ENCODE measurements around the gene C5AR2. TPM values are rescaled to one million over a fixed set of nuclear protein-coding genes. Genes with fewer than 3 reads are reported as not detected.

Gene C5AR2
- polyA plus RNA-seq, 1 donor (not counting 4 experiments of a cell fraction or from before 2014, with no cell fraction given): not detected

GRCh38 chr19:47305309-47305751 lies 26.6 kb upstream of the C5AR2 start:
- no peak for TF ChIP-seq EZH2 (IDR thresholded peaks at IDR 0.05; ENCODE audit: low read length)
- peak; percentile 94 to 100 (median 95) for TF ChIP-seq CTCF (optimal IDR thresholded peaks at IDR 0.05 in 1 of 3, IDR thresholded peaks at IDR 0.05 in 1 of 3, conservative IDR thresholded peaks at IDR 0.05 in 1 of 3; ENCODE audit: extremely low read depth in 1 of 3, insufficient read depth in 2 of 3, low read length in 3 of 3)
- Histone ChIP-seq H3K27ac (ENCODE audit: control insufficient read depth, insufficient read depth, low read length) (no peak overlapping the region), H3K4me2 (ENCODE audit: control insufficient read depth, extremely low read depth, insufficient read depth, low read depth, low read length) (peak overlapping the region; percentile 76), H4K20me1 (ENCODE audit: control insufficient read depth, extremely low read depth, insufficient read depth, low read length) (no peaks in the 10 kb centered on the region), H2AFZ (ENCODE audit: control insufficient read depth, low read length) (peak overlapping the region; percentile 61), H3K9ac (ENCODE audit: control insufficient read depth, extremely low read depth, insufficient read depth, low read length) (no peak overlapping the region), H3K36me3 (ENCODE audit: control insufficient read depth in 2 of 2, extremely low read depth in 1 of 2, insufficient read depth in 2 of 2, low read length in 2 of 2) (no peaks in the 10 kb centered on the region), H3K27me3 (ENCODE audit: control insufficient read depth, extremely low read depth, insufficient read depth, low read length) (peaks cover 3% of the 10 kb centered on the region), H3K9me3 (ENCODE audit: control insufficient read depth, low read depth, low read length) (no peaks in the 10 kb centered on the region), H3K4me3 (ENCODE audit: control insufficient read depth in 2 of 3, extremely low read depth in 1 of 3, insufficient read depth in 2 of 3, low read depth in 1 of 3, low read length in 3 of 3) (no peak overlapping the region), H3K9me1 (ENCODE audit: control insufficient read depth, extremely low read depth, insufficient read depth, low read length) (no peaks in the 10 kb centered on the region), H3K4me1 (ENCODE audit: control insufficient read depth, extremely low read depth, insufficient read depth, low read length) (peaks cover 3% of the 10 kb centered on the region), H3K79me2 (ENCODE audit: control insufficient read depth, insufficient read depth, low read length) (no peaks in the 10 kb centered on the region)
- peak; percentile 71 for FAIRE-seq
- dilution Hi-C loops (cut with MboI; ENCODE audit: extremely low pct_ligation_motif_present, low sequenced_read_pairs): no loop called here
- DNase-seq (ENCODE audit: low read depth, low spot score): no peak

GRCh38 chr19:47306303-47306702 lies 25.7 kb upstream of the C5AR2 start:
- Histone ChIP-seq H3K4me1 (ENCODE audit: control insufficient read depth, extremely low read depth, insufficient read depth, low read length) (peaks cover 3% of the 10 kb centered on the region), H2AFZ (ENCODE audit: control insufficient read depth, low read length) (no peak overlapping the region), H3K79me2 (ENCODE audit: control insufficient read depth, insufficient read depth, low read length) (no peaks in the 10 kb centered on the region), H3K9me3 (ENCODE audit: control insufficient read depth, low read depth, low read length) (no peaks in the 10 kb centered on the region), H3K4me3 (ENCODE audit: control insufficient read depth in 2 of 3, extremely low read depth in 1 of 3, insufficient read depth in 2 of 3, low read depth in 1 of 3, low read length in 3 of 3) (no peak overlapping the region), H3K9me1 (ENCODE audit: control insufficient read depth, extremely low read depth, insufficient read depth, low read length) (no peaks in the 10 kb centered on the region), H4K20me1 (ENCODE audit: control insufficient read depth, extremely low read depth, insufficient read depth, low read length) (no peaks in the 10 kb centered on the region), H3K27ac (ENCODE audit: control insufficient read depth, insufficient read depth, low read length) (no peak overlapping the region), H3K36me3 (ENCODE audit: control insufficient read depth in 2 of 2, extremely low read depth in 1 of 2, insufficient read depth in 2 of 2, low read length in 2 of 2) (no peaks in the 10 kb centered on the region), H3K4me2 (ENCODE audit: control insufficient read depth, extremely low read depth, insufficient read depth, low read depth, low read length) (no peak overlapping the region), H3K27me3 (ENCODE audit: control insufficient read depth, extremely low read depth, insufficient read depth, low read length) (peaks cover 3% of the 10 kb centered on the region), H3K9ac (ENCODE audit: control insufficient read depth, extremely low read depth, insufficient read depth, low read length) (no peak overlapping the region)
- FAIRE-seq (no peak), DNase-seq (ENCODE audit: low read depth, low spot score) (no peak)
- dilution Hi-C loops (cut with MboI; ENCODE audit: extremely low pct_ligation_motif_present, low sequenced_read_pairs): no loop called here
- TF ChIP-seq CTCF (optimal IDR thresholded peaks at IDR 0.05 in 1 of 3, IDR thresholded peaks at IDR 0.05 in 1 of 3, conservative IDR thresholded peaks at IDR 0.05 in 1 of 3; ENCODE audit: extremely low read depth in 1 of 3, insufficient read depth in 2 of 3, low read length in 3 of 3) (no peak), EZH2 (IDR thresholded peaks at IDR 0.05; ENCODE audit: low read length) (no peak)

Measured in keratinocyte (primary cell).